Thymus (tissue), 11 donors: ENCODE measurements around the gene PPID. TPM values are rescaled to one million over a fixed set of nuclear protein-coding genes. Genes with fewer than 3 reads are reported as not detected.
"Not testable (repeated sequence)": the region's sequence is repeated elsewhere in the genome, so short reads cannot be mapped to it uniquely, and the experiment has no call there.

Experiments
- DNase-seq, 9 donors: peaks; one replicate each; pipeline ENCODE4 v3.0.0-alpha.2; 2013; ENCODE audit warnings: low spot score in 9 of 9, low read depth in 6 of 9, missing footprints in 1 of 9
- H3K27ac ChIP-seq, 2 donors: one replicate each; pipeline ENCODE4 v1.5.1; 2013; ENCODE audit warnings: control low read depth in 1 of 2, low read depth in 1 of 2, low read length in 1 of 2, mild to moderate bottlenecking in 1 of 2, moderate library complexity in 1 of 2
- H3K27me3 ChIP-seq, 2 donors: one replicate each; pipeline ENCODE4 v1.5.1; 2013; ENCODE audit warnings: low read length in 1 of 2; ENCODE audit not compliant: control insufficient read depth in 2 of 2, insufficient read depth in 1 of 2
- H3K36me3 ChIP-seq, 2 donors: one replicate each; pipeline ENCODE4 v1.5.1; 2013; ENCODE audit warnings: low read length in 1 of 2, mild to moderate bottlenecking in 1 of 2, moderate library complexity in 1 of 2; ENCODE audit not compliant: control insufficient read depth in 2 of 2, insufficient read depth in 2 of 2
- H3K4me1 ChIP-seq, 2 donors: one replicate each; pipeline ENCODE4 v1.5.1; 2013; ENCODE audit warnings: low read length in 2 of 2; ENCODE audit not compliant: control insufficient read depth in 2 of 2, insufficient read depth in 2 of 2
- H3K4me3 ChIP-seq, 2 donors: one replicate each; pipeline ENCODE4 v1.5.1; 2013; ENCODE audit warnings: low read length in 2 of 2, control low read depth in 1 of 2, mild to moderate bottlenecking in 1 of 2
- H3K9me3 ChIP-seq, 2 donors: one replicate each; pipeline ENCODE4 v1.5.1; 2013; ENCODE audit warnings: low read length in 1 of 2, mild to moderate bottlenecking in 1 of 2; ENCODE audit not compliant: control insufficient read depth in 2 of 2, insufficient read depth in 1 of 2
- WGBS: extraction: QIAGEN DNeasy Blood & Tissue Kit; methylation state at CpG from one replicate; pipeline ENCODE4 v1.1.7; 2013; 5-methylcytosine and 5-hydroxymethylcytosine counted together
- polyA plus RNA-seq: library from polyadenylated mRNA; stranded (reverse); fragments of 200-250 nt; gene quantifications from one replicate; pipeline ENCODE4 v1.2.3, GENCODE V29; 2013
- total RNA-seq: library from RNA; stranded (reverse); fragments of 120-200 nt; gene quantifications from one replicate; pipeline ENCODE4 v1.2.4, GENCODE V29; 2013
- donor health status: healthy.

The PPID gene
- total and polyA plus RNA-seq, 2 donors: 33.8 to 34.3 TPM

- WGBS: 94% methylated on average over 3 of the region's 3 CpGs
- no peaks in the 10 kb centered on the region for H3K36me3 ChIP-seq
- H3K27me3 ChIP-seq: no peaks in the 10 kb centered on the region
- no peaks in the 10 kb centered on the region for H3K4me1 ChIP-seq
- no peak overlapping the region for H3K27ac ChIP-seq
- H3K4me3 ChIP-seq: no peak overlapping the region
- no peak for DNase-seq
- H3K9me3 ChIP-seq: peaks cover 0 to 3% of the 10 kb centered on the region in 2 donors
Observed at GRCh38 chr4:158750379-158750778, 27.2 kb upstream of the PPID start.

GRCh38 chr4:158746537-158746936 is 23.3 kb upstream of the PPID start:
- not testable (repeated sequence) for H3K4me1 ChIP-seq, H3K36me3 ChIP-seq, H3K9me3 ChIP-seq, H3K27me3 ChIP-seq, H3K4me3 ChIP-seq, H3K27ac ChIP-seq, DNase-seq
- 98% methylated on average over 31 of the region's 31 CpGs for WGBS

GRCh38 chr4:158741326-158742021 is 18.3 kb upstream of the PPID start:
- WGBS: 95% methylated on average over 3 of the region's 3 CpGs
- DNase-seq: no peak
- Histone ChIP-seq H3K4me3 (no peak overlapping the region), H3K4me1 (no peaks in the 10 kb centered on the region), H3K9me3 (no peaks in the 10 kb centered on the region), H3K27me3 (no peaks in the 10 kb centered on the region), H3K27ac (no peak overlapping the region), H3K36me3 (no peaks in the 10 kb centered on the region)

GRCh38 chr4:158739600-158739999 is 16.4 kb upstream of the PPID start:
- DNase-seq: no peak

DNA sequence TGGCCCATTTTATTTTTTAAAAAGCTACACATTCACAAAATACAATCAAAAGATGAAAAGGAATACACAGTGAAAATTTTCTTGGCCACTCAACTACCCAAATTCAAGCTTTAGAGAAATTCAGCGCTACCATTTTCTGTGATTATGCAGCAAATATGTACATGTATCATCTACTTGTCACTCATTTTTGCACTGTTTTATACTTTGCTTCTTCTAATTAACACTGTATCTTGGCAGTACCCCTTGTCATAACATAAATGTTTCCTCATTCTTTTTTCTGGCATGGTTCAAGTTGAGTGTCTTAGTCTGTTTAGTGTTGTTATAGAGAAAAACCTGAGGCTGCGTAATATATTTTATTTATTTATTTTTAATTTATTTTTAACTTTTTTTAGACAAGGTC is 15.7 kb upstream of the PPID start:
- no peak for DNase-seq
- Histone ChIP-seq H3K36me3 (no peaks in the 10 kb centered on the region), H3K27ac (no peak overlapping the region), H3K27me3 (no peaks in the 10 kb centered on the region), H3K4me3 (no peak overlapping the region), H3K9me3 (no peaks in the 10 kb centered on the region), H3K4me1 (no peaks in the 10 kb centered on the region)
- 99% methylated on average over 2 of the region's 2 CpGs for WGBS

More at GRCh38 chr4:158739600-158739999, 16.4 kb upstream of the PPID start:
- no peaks in the 10 kb centered on the region for H3K27me3 ChIP-seq
- no peak overlapping the region for H3K27ac ChIP-seq
- no peaks in the 10 kb centered on the region for H3K36me3 ChIP-seq
- no peaks in the 10 kb centered on the region for H3K4me1 ChIP-seq
- H3K4me3 ChIP-seq: no peak overlapping the region
- H3K9me3 ChIP-seq: no peaks in the 10 kb centered on the region
- 96% methylated on average over 2 of the region's 2 CpGs for WGBS

- Histone ChIP-seq H3K4me3 (no peak overlapping the region), H3K27me3 (no peaks in the 10 kb centered on the region), H3K36me3 (no peaks in the 10 kb centered on the region), H3K9me3 (no peaks in the 10 kb centered on the region), H3K4me1 (no peaks in the 10 kb centered on the region), H3K27ac (no peak overlapping the region)
- peak in 8 of 9 donors; percentile 2 to 52 (median 16) for DNase-seq
- 28% methylated on average over 5 of the region's 5 CpGs for WGBS
Observed at GRCh38 chr4:158729716-158730559, 6.7 kb upstream of the PPID start.

DNA sequence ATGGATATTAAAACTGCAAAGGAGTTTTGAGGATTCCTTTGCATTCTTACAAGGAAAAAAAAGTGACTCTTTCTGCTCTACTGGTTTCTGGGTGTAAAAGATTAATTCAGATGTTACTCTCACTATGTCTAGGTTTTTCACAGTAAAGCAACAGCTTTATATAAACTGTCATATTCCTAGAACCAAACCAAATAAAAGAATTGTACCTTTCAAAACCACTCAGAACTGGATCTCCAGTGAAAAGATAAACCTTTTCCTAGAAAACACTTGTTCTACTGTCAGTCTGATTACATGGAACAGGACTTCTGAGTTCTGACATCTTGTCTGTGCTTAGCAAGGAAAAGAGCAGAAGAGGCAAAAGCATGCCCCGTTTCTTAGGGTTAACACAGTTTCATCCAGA is 5.0 kb upstream of the PPID start:
- H3K4me3 ChIP-seq: no peak overlapping the region
- H3K27ac ChIP-seq: no peak overlapping the region
- peaks cover 0 to 4% of the 10 kb centered on the region in 2 donors for H3K4me1 ChIP-seq
- no peak for DNase-seq
- H3K27me3 ChIP-seq: no peaks in the 10 kb centered on the region
- H3K9me3 ChIP-seq: no peaks in the 10 kb centered on the region
- WGBS: 90% methylated on average over 1 of the region's 1 CpG
- no peaks in the 10 kb centered on the region for H3K36me3 ChIP-seq

GRCh38 chr4:158726633-158727032 is 3.4 kb upstream of the PPID start:
- Histone ChIP-seq H3K27ac (no peak overlapping the region), H3K27me3 (no peaks in the 10 kb centered on the region), H3K4me3 (no peak overlapping the region), H3K9me3 (no peaks in the 10 kb centered on the region), H3K4me1 (peaks cover 6 to 8% of the 10 kb centered on the region in 2 donors), H3K36me3 (no peaks in the 10 kb centered on the region)
- 95% methylated on average over 6 of the region's 6 CpGs for WGBS
- DNase-seq: no peak

GRCh38 chr4:158724637-158725036 is 1.4 kb upstream of the PPID start:
- Histone ChIP-seq H3K36me3 (peaks cover 6 to 13% of the 10 kb centered on the region in 2 donors), H3K4me1 (peaks cover 6 to 8% of the 10 kb centered on the region in 2 donors), H3K27me3 (no peaks in the 10 kb centered on the region), H3K9me3 (no peaks in the 10 kb centered on the region), H3K4me3 (no peak overlapping the region), H3K27ac (no peak overlapping the region)
- WGBS: 97% methylated on average over 4 of the region's 4 CpGs
- DNase-seq: no peak
